Measurements from ENCODE around the gene SPPL3. TPM values are rescaled to one million over a fixed set of nuclear protein-coding genes. Genes with fewer than 3 reads are reported as not detected.

The SPPL3 gene
- polyA plus RNA-seq, 1 of the 3 experiments (the other 2 are of a cell fraction), result 18.8 TPM

DNA sequence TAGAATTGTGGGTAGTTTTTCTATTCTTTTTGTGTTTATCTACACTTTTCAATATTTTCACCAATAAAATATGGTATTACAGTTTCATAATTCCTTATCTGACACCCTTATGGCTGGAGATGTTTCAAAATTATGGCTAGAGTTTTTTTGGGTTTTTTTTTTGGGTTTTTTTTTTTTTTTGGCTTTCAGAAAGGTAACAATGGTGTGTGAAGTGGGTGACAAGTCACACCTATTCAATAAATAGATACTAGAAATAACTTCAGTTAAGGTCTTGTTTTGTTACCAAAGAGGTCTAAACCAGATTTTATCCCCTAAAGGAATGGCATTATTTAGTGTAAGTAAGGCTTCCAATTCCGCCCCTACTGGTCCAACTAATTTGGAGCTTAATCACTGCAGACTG, 19.5 kb downstream of the SPPL3 start:
- H3K27ac ChIP-seq (ENCODE audit: low read depth in 2 of 2, low read length in 1 of 2), result no peak overlapping the region
- no peaks in the 10 kb centered on the region for H3K27me3 ChIP-seq (ENCODE audit: insufficient read depth)
- no peaks in the 10 kb centered on the region for H3K9me2 ChIP-seq
- no peak overlapping the region for H2AFZ ChIP-seq (ENCODE audit: low read depth)
- TF ChIP-seq, protein P1, sequence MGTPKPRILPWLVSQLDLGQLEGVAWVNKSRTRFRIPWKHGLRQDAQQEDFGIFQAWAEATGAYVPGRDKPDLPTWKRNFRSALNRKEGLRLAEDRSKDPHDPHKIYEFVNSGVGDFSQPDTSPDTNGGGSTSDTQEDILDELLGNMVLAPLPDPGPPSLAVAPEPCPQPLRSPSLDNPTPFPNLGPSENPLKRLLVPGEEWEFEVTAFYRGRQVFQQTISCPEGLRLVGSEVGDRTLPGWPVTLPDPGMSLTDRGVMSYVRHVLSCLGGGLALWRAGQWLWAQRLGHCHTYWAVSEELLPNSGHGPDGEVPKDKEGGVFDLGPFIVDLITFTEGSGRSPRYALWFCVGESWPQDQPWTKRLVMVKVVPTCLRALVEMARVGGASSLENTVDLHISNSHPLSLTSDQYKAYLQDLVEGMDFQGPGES (IDR thresholded peaks at IDR 0.05; ENCODE audit: low read depth, low read length), result no peak
- no peaks in the 10 kb centered on the region for H3K4me1 ChIP-seq (ENCODE audit: control insufficient read depth in 1 of 2, insufficient read depth in 2 of 2, low read depth in 1 of 2, low read length in 1 of 2)
- H3K79me2 ChIP-seq (ENCODE audit: insufficient read depth), result peaks cover 95% of the 10 kb centered on the region
- no peaks in the 10 kb centered on the region for H3K36me3 ChIP-seq (replicated peaks in 1 of 2; ENCODE audit: control insufficient read depth in 1 of 2, insufficient read depth in 2 of 2, low read length in 1 of 2)
- ChIA-PET CTCF (interaction anchor here (1.3 kb wide), 1 partner anchor 61 kb away, joined by 4 read pairs; no protein-coding TSS in a partner anchor), POLR2A (no interaction called here)
- H3K4me2 ChIP-seq, result no peak overlapping the region
- no peak for DNase-seq
- WGBS (ENCODE audit: low lambda C conversion rate), result 100% methylated on average over 1 of the region's 1 CpG
- no peaks in the 10 kb centered on the region for H3F3A ChIP-seq (replicated peaks; ENCODE audit: insufficient read depth)
- H3K9me3 ChIP-seq, result no peaks in the 10 kb centered on the region
- no peak overlapping the region for H3K4me3 ChIP-seq (ENCODE audit: low read depth in 2 of 2, low read length in 1 of 2)
- no peak overlapping the region for H3K9ac ChIP-seq
- peaks cover 36% of the 10 kb centered on the region; the same call in 1 of the 2 replicates for H4K20me1 ChIP-seq (ENCODE audit: insufficient read depth)

- Histone ChIP-seq H3K9me2 (no peaks in the 10 kb centered on the region), H3K4me1 (ENCODE audit: control insufficient read depth in 1 of 2, insufficient read depth in 2 of 2, low read depth in 1 of 2, low read length in 1 of 2) (no peaks in the 10 kb centered on the region), H2AFZ (ENCODE audit: low read depth) (no peak overlapping the region), H4K20me1 (ENCODE audit: insufficient read depth) (peaks cover 17% of the 10 kb centered on the region; the same call in 1 of the 2 replicates), H3K9me3 (no peaks in the 10 kb centered on the region), H3K27me3 (ENCODE audit: insufficient read depth) (no peaks in the 10 kb centered on the region), H3K9ac (no peak overlapping the region), H3F3A (replicated peaks; ENCODE audit: insufficient read depth) (no peaks in the 10 kb centered on the region), H3K27ac (ENCODE audit: low read depth in 2 of 2, low read length in 1 of 2) (no peak overlapping the region), H3K36me3 (replicated peaks in 1 of 2; ENCODE audit: control insufficient read depth in 1 of 2, insufficient read depth in 2 of 2, low read length in 1 of 2) (no peaks in the 10 kb centered on the region), H3K4me3 (ENCODE audit: low read depth in 2 of 2, low read length in 1 of 2) (no peak overlapping the region), H3K79me2 (ENCODE audit: insufficient read depth) (peaks cover 77% of the 10 kb centered on the region), H3K4me2 (no peak overlapping the region)
- no peak for TF ChIP-seq MXI1 (IDR thresholded peaks at IDR 0.05; ENCODE audit: low read depth, low read length)
- TF ChIP-seq MEF2A (IDR thresholded peaks at IDR 0.05; ENCODE audit: borderline replicate concordance, low read depth), result no peak
- CTCF ChIA-PET, result interaction anchor here (1.5 kb wide), 1 partner anchor 90 kb away, joined by 4 read pairs; no protein-coding TSS in a partner anchor
- no peak for DNase-seq
- POLR2A ChIA-PET, result no interaction called here
- 94% methylated on average over 1 of the region's 1 CpG for WGBS (ENCODE audit: low lambda C conversion rate)
Measured at GRCh38 chr12:120882055-120882555, 22.1 kb downstream of the SPPL3 start.

GRCh38 chr12:120879718-120880300, 24.3 kb downstream of the SPPL3 start:
- Histone ChIP-seq H3K27me3 (ENCODE audit: insufficient read depth) (no peaks in the 10 kb centered on the region), H3F3A (replicated peaks; ENCODE audit: insufficient read depth) (no peaks in the 10 kb centered on the region), H3K4me3 (ENCODE audit: low read depth in 2 of 2, low read length in 1 of 2) (no peak overlapping the region), H4K20me1 (ENCODE audit: insufficient read depth) (peaks cover 12% of the 10 kb centered on the region; the same call in 1 of the 2 replicates), H3K4me2 (no peak overlapping the region), H3K79me2 (ENCODE audit: insufficient read depth) (peaks cover 68% of the 10 kb centered on the region), H2AFZ (ENCODE audit: low read depth) (no peak overlapping the region), H3K9me2 (no peaks in the 10 kb centered on the region), H3K27ac (ENCODE audit: low read depth in 2 of 2, low read length in 1 of 2) (no peak overlapping the region), H3K9ac (no peak overlapping the region), H3K36me3 (replicated peaks in 1 of 2; ENCODE audit: control insufficient read depth in 1 of 2, insufficient read depth in 2 of 2, low read length in 1 of 2) (no peaks in the 10 kb centered on the region), H3K9me3 (no peaks in the 10 kb centered on the region), H3K4me1 (ENCODE audit: control insufficient read depth in 1 of 2, insufficient read depth in 2 of 2, low read depth in 1 of 2, low read length in 1 of 2) (no peaks in the 10 kb centered on the region)
- CTCF ChIA-PET, result interaction anchor here (0.9 kb wide), 3 partner anchors 8 to 230 kb away, joined by 3 to 4 read pairs (median 3); no protein-coding TSS in a partner anchor
- no peak for DNase-seq
- no peak for TF ChIP-seq PBX3 (IDR thresholded peaks at IDR 0.05)
- no peak for TF ChIP-seq SMC3 (IDR thresholded peaks at IDR 0.05; ENCODE audit: low read depth, low read length)
- POLR2A ChIA-PET, result no interaction called here
- 92% methylated on average over 3 of the region's 3 CpGs for WGBS (ENCODE audit: low lambda C conversion rate)
